MCF 10A (cell line): ENCODE results near the gene ADAD2. TPM values are rescaled to one million over a fixed set of nuclear protein-coding genes. Genes with fewer than 3 reads are reported as not detected.

ENCODE experiments used
- BruUV-seq: library from RNA; stranded (reverse); fragments of 400-500 nt; replicated peaks from 2 replicates; lab custom pipeline; 2021; lab: Mats Ljungman, UMichigan
- CTCF ChIA-PET: fragments of 300-600 bp; sonication (Branson Sonifier 250); formaldehyde crosslinking; extraction: SDS; loops from one replicate; lab custom pipeline; 2021; ENCODE audit warnings: antibody characterized with exemption, inconsistent platforms; lab: Yijun Ruan, JAX
- POLR2A ChIA-PET: fragments of 300-600, 350-650 bp; sonication (Branson Sonifier 250); formaldehyde crosslinking; extraction: SDS; loops from one replicate; lab custom pipeline; 2020; ENCODE audit warnings: antibody characterized with exemption, inconsistent platforms; lab: Yijun Ruan, JAX
- DNase-seq: peaks from one replicate; pipeline ENCODE4 v3.0.0-alpha.2; 2018; ENCODE audit not compliant: unreplicated experiment
- H3K27ac Mint-ChIP-seq: one replicate; pipeline ENCODE4 v1.8.0; 2022; ENCODE audit warnings: mild to moderate bottlenecking, low read depth, mixed read lengths; ENCODE audit not compliant: unreplicated experiment
- H3K27me3 Mint-ChIP-seq: one replicate; pipeline ENCODE4 v1.8.0; 2022; ENCODE audit warnings: mixed read lengths; ENCODE audit not compliant: insufficient read depth, unreplicated experiment
- H3K36me3 Mint-ChIP-seq: one replicate; pipeline ENCODE4 v1.8.0; 2022; ENCODE audit warnings: mild to moderate bottlenecking, moderate library complexity, mixed read lengths; ENCODE audit not compliant: insufficient read depth, unreplicated experiment
- H3K4me1 Mint-ChIP-seq: one replicate; pipeline ENCODE4 v1.8.0; 2022; ENCODE audit warnings: mixed read lengths; ENCODE audit not compliant: insufficient read depth, unreplicated experiment
- H3K4me3 Mint-ChIP-seq: one replicate; pipeline ENCODE4 v1.8.0; 2022; ENCODE audit warnings: mild to moderate bottlenecking, moderate library complexity, mixed read lengths; ENCODE audit not compliant: unreplicated experiment
- H3K9me3 Mint-ChIP-seq: one replicate; pipeline ENCODE4 v1.8.0; 2022; ENCODE audit warnings: mixed read lengths; ENCODE audit not compliant: unreplicated experiment
- CTCF ChIP-seq: fragments of 200-600 bp; IDR thresholded peaks from one replicate; pipeline ENCODE4 v1.8.0; 2022; ENCODE audit warnings: antibody characterized with exemption, mild to moderate bottlenecking; ENCODE audit not compliant: unreplicated experiment
- intact Hi-C: fragments of 100-400 bp; cut with micrococcal nuclease; formaldehyde crosslinking; loops from 2 replicates; pipeline ENCODE4 v1.14.1; 2022
- total RNA-seq: library from RNA; stranded (reverse); gene quantifications from 2 replicates; pipeline ENCODE4 v1.2.3, GENCODE V29; 2022

Gene ADAD2
- total RNA-seq, 1 experiment from 2014 or later: not detected

- no TSS peak for BruUV-seq
- H3K27ac Mint-ChIP-seq: no peak overlapping the region
Measured at GRCh38 chr16:84180519-84181140, 10.3 kb upstream of the ADAD2 start.

GRCh38 chr16:84181144-84181915, 9.6 kb upstream of the ADAD2 start:
- BruUV-seq: no TSS peak
- intact Hi-C loops: no loop called here
- ChIA-PET CTCF (interaction anchor here (0.5 kb wide), 1 partner anchor 39 kb away, joined by 4 read pairs; no protein-coding TSS in a partner anchor), POLR2A (no interaction called here)
- H3K27me3 Mint-ChIP-seq: no peaks in the 10 kb centered on the region
- no peaks in the 10 kb centered on the region for H3K9me3 Mint-ChIP-seq
- no peak overlapping the region for H3K4me3 Mint-ChIP-seq
- no peak overlapping the region for H3K27ac Mint-ChIP-seq
- peaks cover 14% of the 10 kb centered on the region for H3K4me1 Mint-ChIP-seq
- no peak for TF ChIP-seq CTCF
- no peak for DNase-seq
- peaks cover 14% of the 10 kb centered on the region for H3K36me3 Mint-ChIP-seq

More at GRCh38 chr16:84180519-84181140, 10.3 kb upstream of the ADAD2 start:
- no peak for DNase-seq
- H3K27me3 Mint-ChIP-seq: no peaks in the 10 kb centered on the region
- ChIA-PET POLR2A (no interaction called here), CTCF (interaction anchor here (0.5 kb wide), 1 partner anchor 38 kb away, joined by 4 read pairs; no protein-coding TSS in a partner anchor)
- intact Hi-C loops: no loop called here
- H3K4me3 Mint-ChIP-seq: no peak overlapping the region
- H3K9me3 Mint-ChIP-seq: no peaks in the 10 kb centered on the region
- peaks cover 14% of the 10 kb centered on the region for H3K36me3 Mint-ChIP-seq
- TF ChIP-seq CTCF: no peak
- peaks cover 14% of the 10 kb centered on the region for H3K4me1 Mint-ChIP-seq

GRCh38 chr16:84182104-84182503, 8.9 kb upstream of the ADAD2 start:
- ChIA-PET POLR2A (no interaction called here), CTCF (no interaction called here)
- H3K27me3 Mint-ChIP-seq: no peaks in the 10 kb centered on the region
- H3K27ac Mint-ChIP-seq: no peak overlapping the region
- no peak for TF ChIP-seq CTCF
- H3K4me1 Mint-ChIP-seq: peaks cover 14% of the 10 kb centered on the region
- H3K9me3 Mint-ChIP-seq: no peaks in the 10 kb centered on the region
- no peak overlapping the region for H3K4me3 Mint-ChIP-seq
- H3K36me3 Mint-ChIP-seq: peaks cover 14% of the 10 kb centered on the region
- BruUV-seq: no TSS peak
- no peak for DNase-seq
- intact Hi-C loops: no loop called here
